Activated CD4-positive, alpha-beta T cell treated with anti-CD3 and anti-CD28 coated beads, Interleukin-10, Interleukin-2, amounts not matched to agents 100 ng/mL and 50 ng/mL, durations not matched to agents 16 hours and 8 hours (primary cell): ENCODE results near the gene TEPSIN.
A peak's percentile ranks its signal among the peaks of the same experiment; 100 is the strongest.

Experiments
- DNase-seq: peaks from one replicate; pipeline ENCODE4 v3.0.0-alpha.2; 2020

TEPSIN gene

GRCh38 chr17:81249223-81250040, 10.6 kb upstream of the TEPSIN start:
- DNase-seq = no peak

DNA sequence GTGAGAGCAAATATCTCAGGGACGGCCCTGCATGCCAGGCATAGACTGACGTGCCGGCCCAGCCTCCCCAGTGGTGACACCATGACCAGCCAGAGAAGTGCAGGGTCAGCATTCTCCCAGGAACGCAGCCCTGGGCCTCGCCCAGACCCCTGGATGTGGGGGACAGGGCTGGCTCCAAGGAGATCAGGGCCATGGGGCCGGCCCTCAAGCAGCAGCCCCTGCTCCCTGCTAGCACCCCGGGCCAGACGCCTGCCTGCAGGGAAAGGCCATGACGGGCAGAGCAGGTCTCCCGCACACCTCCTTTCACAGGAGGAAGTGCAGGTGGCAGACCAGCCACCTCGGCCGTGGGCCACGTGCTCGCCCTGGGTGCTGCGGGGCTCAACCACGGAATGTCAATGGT, 9.8 kb upstream of the TEPSIN start:
- DNase-seq = no peak

- DNase-seq = no peak
Observed at GRCh38 chr17:81247339-81247990, 8.6 kb upstream of the TEPSIN start.

DNA sequence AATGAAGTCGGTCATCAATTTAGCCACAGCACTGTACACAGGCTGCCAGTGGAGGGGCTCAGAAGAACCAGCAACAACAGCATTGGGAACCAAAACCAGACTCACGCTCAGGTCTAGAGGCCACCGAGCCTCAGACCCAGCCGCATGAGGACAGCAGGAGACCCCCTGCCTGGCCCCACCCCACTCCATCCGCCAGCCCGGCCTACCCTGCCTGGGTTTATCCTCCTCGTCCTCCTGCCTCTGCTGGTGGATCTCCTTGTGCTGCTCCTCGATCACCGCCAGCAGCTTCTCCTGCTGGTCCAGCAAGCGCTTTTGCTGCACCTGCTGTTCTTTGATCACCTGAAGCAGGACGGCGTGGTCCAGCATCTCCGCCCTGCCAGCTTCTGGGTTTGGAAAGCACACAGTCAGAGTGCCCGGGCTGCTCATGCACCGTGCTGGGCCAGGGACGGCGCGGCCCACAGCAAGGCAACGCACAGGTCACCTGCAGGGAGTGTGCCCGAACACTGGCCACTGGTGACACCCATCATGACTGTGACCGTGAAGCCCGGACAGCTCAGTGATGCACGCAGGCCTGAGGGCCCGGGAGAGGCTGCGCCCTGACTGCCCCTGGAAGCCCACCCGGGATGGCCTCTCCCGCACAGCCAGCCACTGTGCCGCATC, 8.0 kb upstream of the TEPSIN start:
- DNase-seq = no peak

DNA sequence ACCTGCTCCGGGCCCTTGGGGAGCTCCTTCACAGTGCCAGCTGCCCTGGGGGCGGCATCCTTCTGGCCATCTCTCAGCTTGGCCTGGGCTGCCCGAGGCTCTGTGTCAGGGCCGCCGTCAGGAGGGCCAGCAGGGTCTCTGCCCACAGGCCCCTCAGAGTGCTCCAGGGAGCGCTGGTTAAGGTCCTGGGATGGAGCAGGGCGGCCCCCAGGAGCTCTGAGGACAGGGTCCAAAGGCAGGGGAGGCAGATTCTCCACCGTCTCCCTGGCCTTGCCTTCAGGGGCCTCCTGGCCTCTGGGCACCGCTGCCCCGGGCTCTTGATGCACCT, 7.5 kb upstream of the TEPSIN start:
- no peak for DNase-seq

- no peak for DNase-seq
Observed at GRCh38 chr17:81245665-81246342, 6.9 kb upstream of the TEPSIN start.

DNA sequence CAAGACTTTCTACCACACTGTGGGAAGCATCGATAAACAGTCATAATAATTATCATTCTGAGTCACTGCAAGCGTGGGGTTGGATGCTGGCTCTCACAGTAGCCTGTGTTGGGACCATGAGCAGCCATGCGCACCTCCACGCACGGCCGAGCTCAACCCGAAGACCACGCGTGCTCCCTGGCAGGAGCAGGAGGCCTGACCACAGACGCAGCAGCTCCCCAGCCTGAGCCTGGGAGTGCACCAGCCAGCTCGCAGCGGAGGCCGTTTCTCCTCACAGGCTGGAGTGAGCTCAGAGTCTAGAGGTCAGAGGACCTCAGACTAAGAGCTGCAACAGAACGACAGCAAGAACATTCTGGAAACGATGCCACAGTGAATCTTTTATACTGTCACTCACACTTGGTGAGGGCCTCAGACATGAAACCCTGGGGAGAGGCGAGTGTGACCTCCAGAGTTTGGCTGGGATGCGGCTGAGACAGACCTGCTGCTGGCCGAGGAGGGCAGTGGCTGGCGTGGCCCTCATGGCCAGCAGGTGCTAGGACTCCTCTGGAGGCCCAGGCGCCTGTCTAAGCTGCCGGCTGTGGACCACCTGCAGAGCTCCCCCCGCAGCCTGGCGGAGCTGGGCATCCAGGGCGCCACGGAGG, 6.3 kb upstream of the TEPSIN start:
- DNase-seq = peak; percentile 69

DNA sequence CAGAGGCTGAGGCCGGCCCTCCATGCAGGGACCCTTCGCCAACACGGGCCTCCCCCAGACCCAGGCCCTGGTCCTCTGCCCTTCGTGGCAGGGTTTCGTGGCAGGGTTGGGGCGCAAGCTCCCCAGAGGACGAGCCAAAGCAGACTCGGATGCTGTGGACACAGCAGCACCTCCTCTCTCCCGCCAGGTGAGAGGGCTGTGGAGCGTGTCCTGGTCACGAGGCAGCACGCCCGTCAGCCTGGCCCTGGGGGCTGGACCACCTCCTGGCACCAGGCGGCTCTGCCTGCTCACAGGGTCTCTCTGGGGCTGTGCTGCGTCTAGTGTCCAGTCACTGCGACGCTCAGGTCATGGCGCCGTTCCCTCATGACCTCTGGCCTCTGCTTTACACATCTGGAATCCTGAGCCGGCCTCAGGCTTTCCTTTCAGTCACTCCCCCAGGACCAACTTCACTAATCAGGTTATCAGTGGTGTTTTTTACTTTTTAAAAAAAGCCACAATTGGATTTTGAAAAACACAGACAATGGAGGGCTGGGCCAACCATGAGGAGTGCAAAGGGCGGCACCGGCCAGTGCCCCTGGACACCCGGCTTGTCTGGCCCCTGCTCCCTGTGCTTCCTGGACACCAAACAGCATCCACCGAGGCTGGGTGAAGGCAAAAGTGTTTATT, 5.6 kb upstream of the TEPSIN start:
- DNase-seq = no peak

GRCh38 chr17:81243333-81243664, 4.4 kb upstream of the TEPSIN start:
- no peak for DNase-seq

DNA sequence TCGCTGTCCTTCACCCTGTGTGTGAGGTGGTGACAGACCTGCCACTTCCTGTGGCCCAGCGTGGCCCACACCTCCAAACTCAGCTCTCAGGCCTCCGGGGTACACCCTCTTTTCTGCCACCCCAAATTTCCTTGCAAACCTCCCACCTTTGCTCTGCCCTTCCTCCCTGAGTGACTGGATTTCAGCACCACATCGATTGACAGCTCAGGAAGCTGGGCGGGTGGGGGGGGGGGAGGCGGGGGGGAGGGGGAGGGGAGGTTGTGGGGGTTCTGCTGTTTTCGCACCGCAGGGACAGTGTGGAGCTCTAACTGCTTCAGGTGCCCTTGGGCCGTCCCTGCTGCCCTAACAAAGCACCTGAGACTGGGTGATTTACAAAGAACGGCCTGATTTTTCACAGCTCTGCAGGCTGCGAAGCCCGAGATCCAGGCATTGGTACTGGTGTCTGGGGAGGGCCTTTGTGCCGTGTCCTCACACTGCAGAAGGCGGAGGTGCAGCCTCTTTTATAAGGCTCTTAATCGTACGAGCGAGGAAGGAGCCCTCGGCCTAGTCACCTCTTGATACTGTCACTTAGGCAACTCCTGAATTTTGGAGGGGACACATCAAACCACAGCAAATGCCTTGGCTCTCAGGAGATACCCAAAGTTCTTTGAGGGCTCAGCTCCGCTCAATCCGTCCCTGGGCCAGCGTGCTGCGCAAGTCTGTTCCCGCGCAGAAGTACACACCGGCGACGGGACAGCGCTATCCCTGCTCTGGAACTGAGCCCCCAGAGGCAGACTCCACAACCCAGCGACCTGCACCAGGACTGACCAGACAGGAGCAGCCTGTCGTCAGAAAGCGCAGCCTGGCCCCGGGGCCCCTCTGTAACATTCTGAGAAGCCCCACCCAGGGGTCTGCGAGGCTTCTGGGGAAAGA, 3.8 kb upstream of the TEPSIN start:
- no peak for DNase-seq

GRCh38 chr17:81241648-81242420, 3.0 kb upstream of the TEPSIN start:
- peak; percentile 75 for DNase-seq

- DNase-seq = no peak
Observed at GRCh38 chr17:81241203-81241602, 2.3 kb upstream of the TEPSIN start.

GRCh38 chr17:81240761-81241160, 1.9 kb upstream of the TEPSIN start:
- DNase-seq = no peak

- peak; percentile 71 for DNase-seq
Observed at GRCh38 chr17:81239714-81240555, 1.1 kb upstream of the TEPSIN start.

DNA sequence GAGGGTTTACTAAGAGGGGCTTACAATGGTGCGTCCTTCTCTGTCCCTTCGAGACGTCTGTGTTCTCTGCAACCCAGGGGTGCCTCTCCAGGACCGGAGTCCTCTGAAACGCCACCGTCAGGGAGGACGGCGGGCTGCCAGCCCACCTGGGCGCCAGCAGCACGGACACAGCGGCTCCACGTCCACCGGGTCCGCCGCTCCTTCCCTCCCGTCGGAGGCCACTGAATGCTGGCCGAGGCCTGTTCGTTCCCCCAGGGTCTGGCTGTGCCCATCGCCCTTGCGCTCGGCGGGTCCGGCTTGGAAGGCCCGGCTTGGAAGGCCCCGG, 403 bp downstream of the TEPSIN start:
- no peak for DNase-seq

DNA sequence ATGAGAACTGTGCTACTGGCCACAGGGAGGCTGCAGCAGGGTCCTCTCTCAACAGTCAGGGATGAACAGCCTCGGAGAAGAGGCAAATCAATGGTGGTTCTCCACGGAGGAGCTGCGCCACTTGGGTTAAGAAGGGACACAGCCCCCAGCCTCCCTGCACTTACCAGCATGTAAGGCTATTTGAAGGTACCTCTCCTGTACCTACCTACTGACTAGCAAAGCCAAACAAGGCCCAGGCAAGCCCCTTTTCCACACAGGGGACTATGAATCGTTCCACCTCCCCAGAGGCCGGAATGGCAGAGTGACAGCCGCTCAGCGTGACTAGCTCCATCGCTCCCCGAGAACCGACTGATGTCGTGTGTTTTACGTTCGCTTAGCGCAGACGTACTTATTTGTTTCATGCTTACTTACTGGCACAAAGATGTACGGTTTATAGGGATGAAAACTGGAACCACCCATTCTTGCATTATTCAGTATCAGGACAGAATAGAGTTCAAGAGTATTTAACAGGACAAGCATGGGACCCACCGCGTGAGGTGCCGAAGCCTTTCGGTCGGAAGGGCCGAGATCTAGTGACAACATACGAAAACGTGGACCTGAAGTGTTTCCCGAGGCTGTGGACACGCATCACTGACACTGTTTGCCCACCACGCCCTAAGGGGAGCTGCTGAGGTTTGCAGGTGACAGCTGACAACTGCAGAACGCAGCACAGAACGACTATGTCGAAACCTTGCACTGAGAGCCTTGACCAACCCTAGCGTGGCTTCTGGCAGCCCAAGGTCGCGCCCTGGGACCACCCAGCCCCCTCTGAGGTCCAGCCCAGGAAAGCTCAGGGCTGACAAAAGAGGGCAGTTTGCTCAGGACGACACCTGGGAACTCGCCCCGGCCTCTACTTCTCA, 1.0 kb downstream of the TEPSIN start:
- no peak for DNase-seq

DNA sequence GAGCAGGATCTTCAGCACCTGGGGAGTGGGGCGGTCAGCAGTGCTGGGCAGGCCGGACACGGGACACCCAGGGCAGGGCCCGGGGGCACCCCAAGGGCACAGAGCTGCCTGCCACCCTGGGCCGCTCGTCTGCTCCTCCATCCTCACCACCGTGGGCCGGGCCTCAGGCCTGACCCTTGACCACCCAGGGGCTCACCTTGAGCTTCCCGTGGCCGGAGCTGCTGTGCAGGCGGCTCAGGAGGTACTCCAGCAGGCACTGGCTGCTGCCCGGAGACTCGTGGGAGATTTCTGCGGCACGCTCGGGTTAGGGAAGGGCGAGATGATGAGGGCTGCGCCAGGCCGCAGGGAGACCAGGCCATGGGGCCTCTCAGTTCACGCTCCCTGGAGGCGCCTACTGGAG, 2.1 kb downstream of the TEPSIN start:
- no peak for DNase-seq

DNA sequence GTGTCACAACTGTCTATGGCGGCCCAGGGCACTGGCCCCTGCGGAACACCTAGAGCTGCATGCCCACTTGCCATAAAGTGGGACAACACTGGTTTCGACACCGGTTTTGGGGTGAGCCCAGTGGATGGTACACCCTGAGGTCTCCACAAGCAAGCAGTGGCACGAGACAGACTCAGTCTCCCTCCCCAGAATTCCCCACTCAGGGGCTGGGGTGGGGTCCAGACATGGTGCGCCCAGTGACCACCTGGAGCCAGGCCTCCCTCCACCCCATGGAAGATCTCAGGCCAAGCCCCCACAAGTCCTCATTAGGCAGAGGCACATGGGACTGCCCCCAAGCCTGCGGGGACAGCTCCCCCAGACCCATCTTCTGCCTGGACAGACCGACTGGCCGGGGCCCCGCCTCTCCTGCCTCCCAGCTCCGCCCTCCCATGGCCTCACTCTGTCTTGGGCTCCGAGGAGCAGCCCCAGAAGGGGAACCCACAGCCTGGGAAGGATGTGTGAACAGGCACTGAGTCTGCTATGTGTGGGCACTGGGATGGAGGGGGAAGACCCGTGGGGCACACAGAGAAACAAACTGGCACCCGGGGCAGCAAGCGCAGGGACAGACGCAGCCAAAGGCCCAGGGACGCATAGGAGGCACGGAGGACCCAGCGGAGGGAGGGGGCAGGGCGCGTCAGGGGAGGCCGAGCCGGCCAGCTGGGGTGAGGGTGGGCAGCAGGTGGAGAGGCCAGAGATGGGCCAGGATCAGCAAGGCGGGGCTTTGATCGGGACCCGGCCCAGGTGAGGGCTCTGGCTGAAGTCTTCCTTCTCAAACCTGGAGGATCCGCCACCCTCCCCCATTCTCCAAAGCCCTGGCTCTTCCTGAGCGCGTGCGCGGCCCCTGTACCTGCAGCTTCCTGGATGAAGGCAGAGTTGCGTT, 2.8 kb downstream of the TEPSIN start:
- no peak for DNase-seq
